Fibroblast of lung (primary cell): ENCODE results near the gene NANOS3. TPM values are rescaled to one million over a fixed set of nuclear protein-coding genes. Genes with fewer than 3 reads are reported as not detected.

Experiments
- DNase-seq, 2 donors: peaks; one replicate each; pipeline versions ENCODE4 v3.0.0 to v3.0.0-alpha.2; 2010; ENCODE audit warnings: low read depth in 2 of 2
- H2AFZ ChIP-seq: 2 replicates; pipeline ENCODE4 v1.5.1; 2012; ENCODE audit warnings: low read length, control low read depth, inconsistent platforms
- H3K27ac ChIP-seq: 2 replicates; pipeline ENCODE4 v1.5.1; 2011; ENCODE audit warnings: low read length, control low read depth; ENCODE audit not compliant: insufficient read depth
- H3K27me3 ChIP-seq: 2 replicates; pipeline ENCODE4 v1.5.1; 2011; ENCODE audit warnings: mild to moderate bottlenecking, low read length; ENCODE audit not compliant: control insufficient read depth, insufficient read depth
- H3K36me3 ChIP-seq: 2 replicates; pipeline ENCODE4 v1.5.1; 2011; ENCODE audit warnings: low read length; ENCODE audit not compliant: control insufficient read depth, insufficient read depth
- H3K4me1 ChIP-seq: 2 replicates; pipeline ENCODE4 v1.5.1; 2011; ENCODE audit warnings: low read length; ENCODE audit not compliant: control insufficient read depth, insufficient read depth; ENCODE audit errors: extremely low read depth
- H3K4me2 ChIP-seq: 2 replicates; pipeline ENCODE4 v1.5.1; 2011; ENCODE audit warnings: low read length, control low read depth; ENCODE audit not compliant: insufficient read depth; ENCODE audit errors: extremely low read depth
- H3K4me3 ChIP-seq, 4 experiments: fragments of 200-600 bp in 1 of 4; sonication (generic) in 1 of 4; replicated peaks in 1 of 4; 2 replicates each; pipeline ENCODE4 v1.5.1; 2011 to 2016; ENCODE audit warnings: low read length in 4 of 4, low read depth in 3 of 4, mild to moderate bottlenecking in 3 of 4, control low read depth in 2 of 4, inconsistent platforms in 1 of 4, mixed read lengths in 1 of 4; ENCODE audit not compliant: insufficient read depth in 1 of 4; ENCODE audit errors: control extremely low read depth in 1 of 4
- H3K79me2 ChIP-seq: 2 replicates; pipeline ENCODE4 v1.5.1; 2012; ENCODE audit warnings: mild to moderate bottlenecking, low read length, inconsistent platforms; ENCODE audit not compliant: control insufficient read depth, insufficient read depth
- H3K9ac ChIP-seq: 2 replicates; pipeline ENCODE4 v1.5.1; 2011; ENCODE audit warnings: mild to moderate bottlenecking, low read length, control low read depth; ENCODE audit not compliant: insufficient read depth
- H3K9me3 ChIP-seq: 2 replicates; pipeline ENCODE4 v1.5.1; 2012; ENCODE audit warnings: low read depth, low read length; ENCODE audit not compliant: control insufficient read depth, insufficient read depth
- H4K20me1 ChIP-seq: 2 replicates; pipeline ENCODE4 v1.5.1; 2011; ENCODE audit warnings: low read length; ENCODE audit not compliant: control insufficient read depth, insufficient read depth; ENCODE audit errors: extremely low read depth
- CTCF ChIP-seq, 2 donors: IDR thresholded peaks in 1 of 2; conservative IDR thresholded peaks in 1 of 2; 1 replicate in 1 of 2; 2 replicates in 1 of 2; pipeline ENCODE4 v1.5.1; 2011 to 2012; ENCODE audit warnings: low read length in 2 of 2, control low read depth in 1 of 2, inconsistent platforms in 1 of 2, low read depth in 1 of 2, mild to moderate bottlenecking in 1 of 2
- EZH2 ChIP-seq: IDR thresholded peaks from 2 replicates; pipeline ENCODE4 v1.5.1; 2012; ENCODE audit warnings: low read length, control low read depth, mild to moderate bottlenecking; ENCODE audit errors: missing control alignments
- polyA minus RNA-seq: library from RNA; depleted of rRNA, polyadenylated mRNA; stranded (reverse); fragments of >200 nt; gene quantifications from 2 replicates; pipeline ENCODE4 v1.2.3, GENCODE V29; 2011; ENCODE audit warnings: low replicate concordance
- polyA plus RNA-seq, 2 donors: library from polyadenylated mRNA; depleted of rRNA in 1 of 2; stranded (reverse) in 1 of 2; unstranded in 1 of 2; fragments of >200 nt; gene quantifications; 2 replicates each; pipeline ENCODE4 v1.2.1, GENCODE V29; 2011 to 2012; ENCODE audit warnings: missing spikeins in 1 of 2
- total RNA-seq: library from RNA; depleted of rRNA; stranded (reverse); fragments of >200 nt; gene quantifications from 2 replicates; pipeline ENCODE4 v1.2.1, GENCODE V29; 2014

Gene NANOS3
- not detected in 2 replicates for total RNA-seq
- not detected in 2 replicates for polyA plus RNA-seq
- polyA plus RNA-seq (2012): 0.83 and 1.5 TPM in 2 replicates
- polyA minus RNA-seq: not detected in 2 replicates

- Histone ChIP-seq H3K36me3 (no peaks in the 10 kb centered on the region), H3K4me3 (no peak within 1 kb of the TSS), H3K27me3 (no peaks in the 10 kb centered on the region), H3K9ac (no peak within 1 kb of the TSS), H3K27ac (no peak within 1 kb of the TSS), H3K79me2 (no peaks in the 10 kb centered on the region), H3K9me3 (no peaks in the 10 kb centered on the region), H3K4me1 (peaks cover 14% of the 10 kb centered on the region), H2AFZ (no peak within 1 kb of the TSS), H3K4me2 (no peak within 1 kb of the TSS), H4K20me1 (no peaks in the 10 kb centered on the region)
- no peak for TF ChIP-seq EZH2
- TF ChIP-seq CTCF (conservative IDR thresholded peaks at IDR 0.05 in 1 of 2, IDR thresholded peaks at IDR 0.05 in 1 of 2; ENCODE audit: low read depth in 1 of 2, low read length in 2 of 2): no peak
- DNase-seq: no peak
These were observed at the start of gene NANOS3 for GRCh38 chr19:13876834-13877233. Gene NANOS3, plus strand, starts transcription at chr19:13877134. Its CDS starts 115 bp downstream, at chr19:13877249.

- peaks cover 11% of the 10 kb centered on the region for H3K36me3 ChIP-seq
- H3K27me3 ChIP-seq: no peaks in the 10 kb centered on the region
- H3K27ac ChIP-seq: no peak overlapping the region
- H3K4me2 ChIP-seq: no peak overlapping the region
- DNase-seq: no peak
- H3K79me2 ChIP-seq: no peaks in the 10 kb centered on the region
- H3K4me3 ChIP-seq: no peak overlapping the region
- no peak for TF ChIP-seq CTCF (conservative IDR thresholded peaks at IDR 0.05 in 1 of 2, IDR thresholded peaks at IDR 0.05 in 1 of 2; ENCODE audit: low read depth in 1 of 2, low read length in 2 of 2)
- no peak for TF ChIP-seq EZH2
- H2AFZ ChIP-seq: no peak overlapping the region
- H3K4me1 ChIP-seq: no peaks in the 10 kb centered on the region
- H3K9ac ChIP-seq: no peak overlapping the region
- no peaks in the 10 kb centered on the region for H3K9me3 ChIP-seq
- no peaks in the 10 kb centered on the region for H4K20me1 ChIP-seq
These were observed 49.3 kb upstream of the NANOS3 start for GRCh38 chr19:13827656-13828055.

GRCh38 chr19:13830114-13830740, 46.7 kb upstream of the NANOS3 start:
- Histone ChIP-seq H3K27ac (no peak overlapping the region), H3K9me3 (no peaks in the 10 kb centered on the region), H3K9ac (no peak overlapping the region), H3K4me2 (no peak overlapping the region), H4K20me1 (no peaks in the 10 kb centered on the region), H3K27me3 (no peaks in the 10 kb centered on the region), H2AFZ (no peak overlapping the region), H3K4me3 (no peak overlapping the region), H3K79me2 (peaks cover 12% of the 10 kb centered on the region), H3K36me3 (peaks cover 21% of the 10 kb centered on the region), H3K4me1 (peaks cover 9% of the 10 kb centered on the region)
- no peak for DNase-seq
- TF ChIP-seq CTCF (conservative IDR thresholded peaks at IDR 0.05 in 1 of 2, IDR thresholded peaks at IDR 0.05 in 1 of 2; ENCODE audit: low read depth in 1 of 2, low read length in 2 of 2) (no peak), EZH2 (no peak)
